NCI-H82 treated with DMSO at 0.1 percent for 48 hours (cell line): Measurements from ENCODE around the gene SDHD.
"Not testable (repeated sequence)": the region's sequence is repeated elsewhere in the genome, so short reads cannot be mapped to it uniquely, and the experiment has no call there.

Experiments used
- DNase-seq: peaks from one replicate; lab custom pipeline; 2025; ENCODE audit not compliant: unreplicated experiment; lab: John Stamatoyannopoulos, UW

The SDHD gene

GRCh38 chr11:112086422-112087191 lies at the start of gene SDHD, which contains the start of gene TIMM8B:
TSS of gene SDHD (plus strand) at chr11:112086873. CDS start at chr11:112086908, 35 bp downstream.
TSS of gene TIMM8B (minus strand) at chr11:112086756. CDS start at chr11:112086723, 33 bp downstream.
- DNase-seq: peak; percentile 89

DNA sequence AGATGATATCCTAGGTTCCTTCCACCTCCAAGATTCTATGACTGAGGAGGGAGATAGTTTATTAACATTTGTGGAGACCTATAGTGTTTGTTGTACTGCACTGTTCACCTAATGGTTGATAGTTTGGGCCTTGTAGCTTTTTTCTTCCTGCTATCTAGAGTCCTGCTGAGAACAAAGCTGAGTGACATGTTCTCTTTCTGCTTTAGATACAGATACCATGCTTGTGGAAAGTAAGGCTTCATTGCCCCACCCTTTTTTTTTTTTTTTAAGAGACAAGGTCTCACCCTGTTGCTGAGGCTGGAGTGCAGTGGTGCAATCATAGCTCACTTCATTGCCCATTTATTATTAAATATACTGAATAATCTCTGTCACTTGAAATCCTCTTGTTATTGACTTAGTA lies 49.1 kb upstream of the SDHD start:
- DNase-seq: no peak

- DNase-seq: no peak
Observed at GRCh38 chr11:112042161-112042960, 44.3 kb upstream of the SDHD start.

DNA sequence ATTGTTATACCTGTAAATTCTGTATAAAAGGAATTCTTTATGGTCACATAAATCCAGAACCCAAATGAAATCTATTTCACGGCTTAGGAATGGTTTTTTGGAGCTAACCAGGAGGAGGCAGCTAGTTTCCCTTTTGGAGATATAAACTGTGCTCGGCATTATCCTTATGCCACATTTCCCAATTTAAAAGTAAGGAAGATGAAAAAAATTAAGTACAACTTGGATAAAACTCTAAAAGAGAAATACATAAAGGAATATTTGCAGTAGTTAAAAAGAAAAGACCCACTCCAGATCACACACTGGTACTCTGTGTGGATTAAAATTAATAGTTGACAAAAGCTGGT lies 43.7 kb upstream of the SDHD start:
- DNase-seq: no peak

GRCh38 chr11:112044961-112045360 lies 41.7 kb upstream of the SDHD start:
- no peak for DNase-seq

DNA sequence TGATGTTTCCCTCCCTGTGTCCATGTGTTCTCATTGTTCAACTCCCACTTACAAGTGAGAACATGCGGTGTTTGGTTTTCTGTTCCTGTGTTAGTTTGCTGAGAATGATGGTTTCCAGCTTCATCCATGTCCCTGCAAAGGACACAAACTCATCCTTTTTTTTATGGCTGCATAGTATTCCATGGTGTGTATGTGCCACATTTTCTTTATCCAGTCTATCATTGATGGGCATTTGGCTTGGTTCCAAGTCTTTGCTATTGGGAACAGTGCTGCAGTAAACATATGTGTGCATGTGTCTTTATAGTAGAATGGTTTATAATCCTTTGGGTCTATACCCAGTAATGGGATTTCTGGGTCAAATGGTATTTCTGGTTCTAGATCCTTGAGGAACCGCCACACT lies 40.0 kb upstream of the SDHD start:
- DNase-seq: not testable (repeated sequence)

- DNase-seq: not testable (repeated sequence)
Observed at GRCh38 chr11:112048256-112048655, 38.4 kb upstream of the SDHD start.

GRCh38 chr11:112049777-112050176 lies 36.9 kb upstream of the SDHD start:
- no peak for DNase-seq

GRCh38 chr11:112050721-112051120 lies 36.0 kb upstream of the SDHD start:
- no peak for DNase-seq

- DNase-seq: no peak
Observed at GRCh38 chr11:112051768-112052167, 34.9 kb upstream of the SDHD start.

DNA sequence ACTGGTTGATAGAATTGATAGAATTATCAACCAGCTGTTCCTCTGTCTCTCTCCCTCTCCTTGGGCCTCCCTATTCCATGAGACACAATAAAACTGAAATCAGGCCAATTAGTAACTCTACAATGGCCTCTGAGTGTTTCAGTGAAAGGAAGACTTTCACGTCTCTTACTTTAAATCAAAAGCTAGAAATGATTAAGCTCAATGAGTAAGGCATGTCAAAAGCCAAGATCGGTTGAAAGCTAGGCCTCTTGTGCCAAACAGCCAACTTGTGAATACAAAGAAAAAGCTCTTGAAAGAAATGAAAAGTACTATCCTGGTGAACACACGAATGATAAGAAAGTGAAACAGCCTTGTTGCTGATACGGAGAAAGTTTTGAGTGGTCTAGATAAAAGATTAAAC lies 29.5 kb upstream of the SDHD start:
- DNase-seq: no peak

- DNase-seq: no peak
Observed at GRCh38 chr11:112058103-112058502, 28.6 kb upstream of the SDHD start.

GRCh38 chr11:112062923-112063322 lies 23.8 kb upstream of the SDHD start:
- no peak for DNase-seq

- DNase-seq: peak; percentile 51
Observed at GRCh38 chr11:112073941-112074811, 12.5 kb upstream of the SDHD start, which contains the start of the genes NKAPD1 and PIH1D2. TSS of gene NKAPD1 (plus strand) at chr11:112074299. CDS start at chr11:112075575, 1,276 bp downstream. TSS of gene PIH1D2 (minus strand) at chr11:112074017. CDS start at chr11:112073174, 843 bp downstream.

DNA sequence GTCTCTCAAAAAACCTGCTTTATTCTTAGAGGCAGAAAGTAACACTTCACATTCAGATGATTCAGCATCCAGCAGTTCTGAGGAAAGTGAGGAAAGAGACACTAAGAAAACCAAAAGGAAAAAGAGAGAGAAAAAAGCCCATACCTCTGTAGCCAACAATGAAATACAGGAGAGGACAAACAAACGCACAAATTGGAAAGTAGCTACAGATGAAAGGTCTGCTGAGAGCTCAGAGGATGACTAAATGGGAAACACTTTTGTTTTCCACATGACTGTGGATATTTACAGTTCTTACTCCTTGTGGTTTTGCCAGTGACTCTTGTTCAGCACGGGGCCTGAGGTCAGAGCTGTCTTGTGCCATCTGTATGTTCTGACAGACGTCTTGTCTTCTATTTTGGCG lies 3.9 kb upstream of the SDHD start:
- DNase-seq: no peak

DNA sequence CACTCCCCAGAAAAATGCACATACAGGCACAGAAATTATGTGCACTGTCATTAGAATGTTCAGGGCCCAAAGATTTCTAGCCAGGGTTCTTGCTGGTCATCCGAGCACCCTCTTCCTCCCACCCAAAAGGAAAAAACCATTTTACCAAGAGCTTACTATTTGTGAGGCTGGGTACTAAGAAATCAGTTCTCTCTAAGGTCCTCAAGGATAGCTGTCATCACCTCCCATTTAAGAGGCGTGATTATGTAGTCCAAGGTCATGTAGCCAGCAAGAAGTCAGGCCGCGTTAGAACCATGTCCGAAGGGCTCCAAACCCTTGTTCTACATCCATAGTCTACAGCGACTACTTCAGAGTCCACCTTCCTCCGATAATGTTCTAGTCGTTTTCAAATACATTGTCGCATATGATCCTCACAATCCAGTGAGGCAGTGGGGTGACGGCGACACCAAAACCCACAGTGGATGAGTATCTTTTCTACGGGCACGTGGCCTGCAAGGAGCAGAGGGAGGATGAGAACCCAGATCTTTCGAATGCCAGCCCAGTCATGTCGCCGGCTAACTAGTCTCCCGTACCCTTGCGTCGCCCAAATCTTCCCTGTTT lies 751 bp upstream of the SDHD start:
- DNase-seq: no peak

GRCh38 chr11:112087212-112087611 lies 539 bp downstream of the SDHD start:
- DNase-seq: no peak

GRCh38 chr11:112095302-112095701 lies 8.6 kb downstream of the SDHD start:
- DNase-seq: not testable (repeated sequence)

- DNase-seq: no peak
Observed at GRCh38 chr11:112096194-112096593, 9.5 kb downstream of the SDHD start.

DNA sequence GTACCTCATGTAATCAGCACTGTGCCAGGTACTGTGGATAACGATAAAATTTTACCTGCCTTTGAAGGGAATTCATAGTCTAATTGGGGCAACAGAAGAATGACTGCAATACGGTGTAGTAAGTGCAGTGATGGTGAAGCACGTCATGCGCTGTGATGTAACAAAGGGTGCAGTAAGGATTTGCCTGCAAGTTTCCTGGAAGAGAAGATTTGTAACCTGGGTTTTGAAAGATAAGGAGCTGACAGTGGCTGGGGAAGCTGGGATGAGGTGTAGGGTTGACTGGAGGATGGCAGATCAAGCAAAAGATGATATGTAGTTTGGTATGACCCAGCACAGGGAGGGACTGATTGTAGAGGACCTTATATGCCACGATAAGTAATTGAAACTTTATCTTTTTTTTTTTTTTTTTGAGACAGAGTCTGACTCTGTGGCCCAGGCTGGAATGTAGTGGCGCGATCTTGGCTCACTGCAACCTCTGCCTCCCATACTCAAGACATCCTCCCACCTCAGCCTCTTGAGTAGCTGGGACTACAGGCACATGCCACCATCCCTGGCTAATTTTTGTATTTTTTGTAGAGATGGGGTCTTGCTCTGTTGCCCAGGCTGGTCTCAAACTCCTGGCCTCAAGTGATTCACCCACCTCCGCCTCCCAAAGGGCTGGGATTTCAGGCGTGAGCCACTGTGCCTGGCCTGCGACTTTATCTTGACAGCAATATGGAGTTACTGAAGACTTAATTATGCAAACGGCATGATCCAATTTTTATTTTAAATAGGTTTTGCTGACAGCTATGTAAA lies 11.3 kb downstream of the SDHD start:
- DNase-seq: no peak
